Occipital lobe (tissue), 2 donors: Measurements from ENCODE around the gene OST4. TPM values are rescaled to one million over a fixed set of nuclear protein-coding genes. Genes with fewer than 3 reads are reported as not detected.
"Not testable (repeated sequence)": the region's sequence is repeated elsewhere in the genome, so short reads cannot be mapped to it uniquely, and the experiment has no call there.

Experiments used
- DNase-seq: peaks from one replicate; lab custom pipeline; 2025; lab: John Stamatoyannopoulos, UW
- total RNA-seq: library from RNA; depleted of rRNA; stranded (reverse); fragments of >200 nt; gene quantifications from one replicate; pipeline ENCODE4 v1.2.3, GENCODE V29; 2014

Gene OST4
- total RNA-seq, result 132 TPM

GRCh38 chr2:27071277-27071989 is at the start of gene OST4:
Gene OST4, minus strand, starts transcription at chr2:27071654.
- peak; percentile 96 for DNase-seq

GRCh38 chr2:27119330-27119670 is 47.8 kb upstream of the OST4 start:
- DNase-seq, result not testable (repeated sequence)

- no peak for DNase-seq
These were observed 47.3 kb upstream of the OST4 start, which contains the start of gene CGREF1 for GRCh38 chr2:27118525-27119329. Gene CGREF1, minus strand, starts transcription at chr2:27119128. Its CDS starts 14,762 bp downstream, at chr2:27104366.

GRCh38 chr2:27117995-27118524 is 46.6 kb upstream of the OST4 start:
- no peak for DNase-seq

GRCh38 chr2:27115519-27115918 is 44.1 kb upstream of the OST4 start:
- no peak for DNase-seq

- DNase-seq, result not testable (repeated sequence)
These were observed 40.1 kb upstream of the OST4 start for GRCh38 chr2:27111392-27112078.

GRCh38 chr2:27110603-27111352 is 39.3 kb upstream of the OST4 start:
- DNase-seq, result not testable (repeated sequence)

GRCh38 chr2:27109083-27109482 is 37.6 kb upstream of the OST4 start:
- DNase-seq, result no peak

- no peak for DNase-seq
These were observed 36.8 kb upstream of the OST4 start for GRCh38 chr2:27108221-27108620.

GRCh38 chr2:27105981-27106380 is 34.5 kb upstream of the OST4 start:
- DNase-seq, result no peak

GRCh38 chr2:27102329-27102728 is 30.9 kb upstream of the OST4 start:
- no peak for DNase-seq

- no peak for DNase-seq
These were observed 28.6 kb upstream of the OST4 start for GRCh38 chr2:27100036-27100435.

- no peak for DNase-seq
These were observed 28.0 kb upstream of the OST4 start for GRCh38 chr2:27099334-27099955.

GRCh38 chr2:27097341-27097740 is 25.9 kb upstream of the OST4 start:
- DNase-seq, result no peak

GRCh38 chr2:27096748-27097297 is 25.4 kb upstream of the OST4 start:
- DNase-seq, result no peak

- DNase-seq, result peak; percentile 48
These were observed 24.5 kb upstream of the OST4 start for GRCh38 chr2:27095745-27096651.

- DNase-seq, result no peak
These were observed 23.9 kb upstream of the OST4 start for GRCh38 chr2:27095427-27095744.

GRCh38 chr2:27094353-27094984 is 23.0 kb upstream of the OST4 start:
- DNase-seq, result no peak
